Anterior cingulate cortex (tissue), 58 donors: ENCODE results near the gene OXNAD1.
A peak's percentile ranks its signal among the peaks of the same experiment; 100 is the strongest.

Experiments used
- DNase-seq, 58 donors: peaks; one replicate each; lab custom pipeline; 2025; lab: John Stamatoyannopoulos, UW

Gene OXNAD1

GRCh38 chr3:16272588-16272987 is 7.6 kb downstream of the OXNAD1 start:
- DNase-seq, result no peak

- no peak for DNase-seq
Measured at GRCh38 chr3:16273867-16274266, 8.9 kb downstream of the OXNAD1 start.

GRCh38 chr3:16277471-16277870 is 12.5 kb downstream of the OXNAD1 start:
- no peak for DNase-seq

GRCh38 chr3:16279010-16279801 is 14.2 kb downstream of the OXNAD1 start:
- DNase-seq, result no peak

GRCh38 chr3:16280671-16281070 is 15.7 kb downstream of the OXNAD1 start:
- no peak for DNase-seq

GRCh38 chr3:16284633-16285032 is 19.6 kb downstream of the OXNAD1 start:
- no peak for DNase-seq

- no peak for DNase-seq
Measured at GRCh38 chr3:16286161-16286560, 21.1 kb downstream of the OXNAD1 start.

GRCh38 chr3:16286751-16287543 is 21.9 kb downstream of the OXNAD1 start:
- DNase-seq, result peak in 1 of 58 donors; percentile 12

- peak in 2 of 58 donors; percentile 21 to 22 for DNase-seq
Measured at GRCh38 chr3:16288664-16289063, 23.7 kb downstream of the OXNAD1 start.

- DNase-seq, result no peak
Measured at GRCh38 chr3:16289144-16289889, 24.3 kb downstream of the OXNAD1 start.

GRCh38 chr3:16290007-16290826 is 25.2 kb downstream of the OXNAD1 start:
- peak in 17 of 58 donors; percentile 6 to 60 (median 26) for DNase-seq

GRCh38 chr3:16290827-16291196 is 25.8 kb downstream of the OXNAD1 start:
- no peak for DNase-seq

- no peak for DNase-seq
Measured at GRCh38 chr3:16294844-16295243, 29.8 kb downstream of the OXNAD1 start.

GRCh38 chr3:16295298-16295890 is 30.4 kb downstream of the OXNAD1 start:
- no peak for DNase-seq

- no peak for DNase-seq
Measured at GRCh38 chr3:16297997-16298885, 33.2 kb downstream of the OXNAD1 start.

GRCh38 chr3:16298891-16299290 is 33.9 kb downstream of the OXNAD1 start:
- no peak for DNase-seq

- DNase-seq, result peak in 1 of 58 donors; percentile 45
Measured at GRCh38 chr3:16299746-16300145, 34.7 kb downstream of the OXNAD1 start.

GRCh38 chr3:16300307-16300706 is 35.3 kb downstream of the OXNAD1 start:
- DNase-seq, result no peak

GRCh38 chr3:16300881-16301359 is 35.9 kb downstream of the OXNAD1 start:
- DNase-seq, result no peak
